SK-N-SH treated with all-trans-retinoic acid at 6 μM for 48 hours (cell line): ENCODE data around the gene ZPR1.

Experiments
- ATAC-seq: fragments of 200-7000 bp; cut with Tn5 transposase; 3 replicates; pipeline ENCODE4 v1.9.1; 2020; ENCODE audit warnings: mild to moderate bottlenecking, moderate library complexity
- CSDC2 ChIP-seq: fragments of 250-450 bp; sonication (Bioruptor Pico); IDR thresholded peaks from 2 replicates; pipeline ENCODE4 v1.5.0; 2020; ENCODE audit warnings: mild to moderate bottlenecking, moderate library complexity
- ESRRG ChIP-seq: fragments of 250-450 bp; sonication (Bioruptor Pico); IDR thresholded peaks from 2 replicates; pipeline ENCODE4 v1.6.1; 2021; ENCODE audit warnings: mild to moderate bottlenecking
- GLIS3 ChIP-seq: fragments of 250-450 bp; sonication (Bioruptor Pico); IDR thresholded peaks from 2 replicates; pipeline ENCODE4 v1.5.0; 2020; ENCODE audit warnings: mild to moderate bottlenecking, moderate library complexity
- ISL1 ChIP-seq: fragments of 250-450 bp; sonication (Bioruptor Pico); IDR thresholded peaks from 2 replicates; pipeline ENCODE4 v2.1.2; 2022; ENCODE audit warnings: mild to moderate bottlenecking, moderate library complexity
- OSR1 ChIP-seq: fragments of 250-450 bp; sonication (Bioruptor Pico); IDR thresholded peaks from 2 replicates; pipeline ENCODE4 v1.8.0; 2022; ENCODE audit warnings: moderate library complexity, mild to moderate bottlenecking, inconsistent platforms
- PPARA ChIP-seq: fragments of 250-450 bp; sonication (Bioruptor Pico); IDR thresholded peaks from 2 replicates; pipeline ENCODE4 v1.5.0; 2020; ENCODE audit warnings: mild to moderate bottlenecking, borderline replicate concordance
- RARB ChIP-seq: fragments of 250-450 bp; sonication (Bioruptor Pico); IDR thresholded peaks from 2 replicates; pipeline ENCODE4 v1.8.0; 2021; ENCODE audit warnings: mild to moderate bottlenecking, moderate library complexity
- SNAI2 ChIP-seq: fragments of 250-450 bp; sonication (Bioruptor Pico); IDR thresholded peaks from 2 replicates; pipeline ENCODE4 v1.5.0; 2020; ENCODE audit warnings: mild to moderate bottlenecking, moderate library complexity
- ZFP3 ChIP-seq: fragments of 250-450 bp; sonication (Bioruptor Pico); IDR thresholded peaks from 2 replicates; pipeline ENCODE4 v1.5.0; 2020; ENCODE audit warnings: mild to moderate bottlenecking, moderate library complexity
- ZNF565 ChIP-seq: fragments of 450-650 bp; formaldehyde crosslinking; conservative IDR thresholded peaks from 2 replicates; pipeline ENCODE4 v1.5.0; 2020; ENCODE audit warnings: low read depth, mild to moderate bottlenecking, moderate library complexity
- ZNF8 ChIP-seq: fragments of 450-650 bp; formaldehyde crosslinking; IDR thresholded peaks from 2 replicates; pipeline ENCODE4 v1.5.0; 2020; ENCODE audit warnings: mild to moderate bottlenecking, moderate library complexity
- TF ChIP-seq, protein P1 (sequence below): fragments of 250-450 bp; sonication (Bioruptor Pico); IDR thresholded peaks from 2 replicates; pipeline ENCODE4 v1.5.1; 2021; ENCODE audit warnings: mild to moderate bottlenecking, moderate library complexity
- TF ChIP-seq, protein P2 (sequence below): fragments of 250-450 bp; sonication (Bioruptor Pico); IDR thresholded peaks from 2 replicates; pipeline ENCODE4 v1.8.0; 2021; ENCODE audit warnings: low read depth, mild to moderate bottlenecking, moderate library complexity, borderline replicate concordance
- TF ChIP-seq, protein P3 (sequence below): fragments of 250-450 bp; sonication (Bioruptor Pico); IDR thresholded peaks from 2 replicates; pipeline ENCODE4 v1.8.0; 2020; ENCODE audit warnings: mild to moderate bottlenecking, moderate library complexity, borderline replicate concordance
- TF ChIP-seq, protein P4 (sequence below): fragments of 250-450 bp; sonication (Bioruptor Pico); IDR thresholded peaks from 2 replicates; pipeline ENCODE4 v1.5.1; 2020; ENCODE audit warnings: low read depth, mild to moderate bottlenecking, moderate library complexity
- TF ChIP-seq, protein P5 (sequence below): fragments of 250-450 bp; sonication (Bioruptor Pico); IDR thresholded peaks from 2 replicates; pipeline ENCODE4 v1.5.0; 2020; ENCODE audit warnings: mild to moderate bottlenecking, moderate library complexity

ZPR1 gene

DNA sequence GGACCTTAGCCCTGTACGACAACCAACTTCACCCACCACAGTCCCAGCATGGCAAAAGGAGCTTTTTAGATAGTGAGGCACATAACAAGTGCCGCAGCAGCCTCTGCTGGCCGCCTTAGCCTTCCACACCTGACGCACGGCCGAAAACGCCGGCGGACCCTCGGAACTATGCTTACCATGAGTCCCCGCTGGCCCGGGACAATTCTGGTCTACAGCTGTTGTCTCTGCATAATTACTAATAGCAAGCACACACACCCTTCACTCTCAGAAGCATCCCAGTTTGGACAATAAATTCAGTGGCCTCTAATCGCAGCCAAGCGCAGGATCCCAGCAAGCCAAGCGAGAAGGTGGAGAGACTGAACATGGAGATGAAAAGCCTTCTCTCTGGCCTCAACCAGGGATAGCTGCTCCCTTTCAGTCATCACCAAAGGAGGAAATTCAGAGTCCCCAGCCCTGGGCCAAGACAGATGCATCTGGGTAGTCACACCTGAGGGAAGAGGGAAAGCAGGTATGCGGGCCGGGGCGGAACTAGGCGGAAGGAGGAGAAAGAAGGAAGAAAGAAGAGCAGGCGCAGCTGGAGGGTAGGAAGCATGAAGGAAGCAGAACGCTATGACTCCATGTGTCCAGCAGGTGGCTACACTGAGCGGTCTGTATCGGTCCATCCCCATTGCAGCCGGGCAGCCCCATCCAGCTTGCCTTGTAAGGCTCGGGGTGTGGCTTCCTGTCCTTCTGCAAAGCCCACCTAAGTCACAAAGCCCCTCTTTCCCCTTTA is 55.4 kb downstream of the ZPR1 start:
- TF ChIP-seq, protein P1, sequence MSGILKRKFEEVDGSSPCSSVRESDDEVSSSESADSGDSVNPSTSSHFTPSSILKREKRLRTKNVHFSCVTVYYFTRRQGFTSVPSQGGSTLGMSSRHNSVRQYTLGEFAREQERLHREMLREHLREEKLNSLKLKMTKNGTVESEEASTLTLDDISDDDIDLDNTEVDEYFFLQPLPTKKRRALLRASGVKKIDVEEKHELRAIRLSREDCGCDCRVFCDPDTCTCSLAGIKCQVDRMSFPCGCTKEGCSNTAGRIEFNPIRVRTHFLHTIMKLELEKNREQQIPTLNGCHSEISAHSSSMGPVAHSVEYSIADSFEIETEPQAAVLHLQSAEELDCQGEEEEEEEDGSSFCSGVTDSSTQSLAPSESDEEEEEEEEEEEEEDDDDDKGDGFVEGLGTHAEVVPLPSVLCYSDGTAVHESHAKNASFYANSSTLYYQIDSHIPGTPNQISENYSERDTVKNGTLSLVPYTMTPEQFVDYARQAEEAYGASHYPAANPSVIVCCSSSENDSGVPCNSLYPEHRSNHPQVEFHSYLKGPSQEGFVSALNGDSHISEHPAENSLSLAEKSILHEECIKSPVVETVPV (CRISPR knock-in tag) = no peak
- TF ChIP-seq PPARA (CRISPR knock-in tag) (no peak), OSR1 (CRISPR knock-in tag) (no peak), ESRRG (no peak), ISL1 (CRISPR knock-in tag) (no peak)
- TF ChIP-seq, all 23 proteins: peak for 0
- ATAC-seq = peak; percentile 94

DNA sequence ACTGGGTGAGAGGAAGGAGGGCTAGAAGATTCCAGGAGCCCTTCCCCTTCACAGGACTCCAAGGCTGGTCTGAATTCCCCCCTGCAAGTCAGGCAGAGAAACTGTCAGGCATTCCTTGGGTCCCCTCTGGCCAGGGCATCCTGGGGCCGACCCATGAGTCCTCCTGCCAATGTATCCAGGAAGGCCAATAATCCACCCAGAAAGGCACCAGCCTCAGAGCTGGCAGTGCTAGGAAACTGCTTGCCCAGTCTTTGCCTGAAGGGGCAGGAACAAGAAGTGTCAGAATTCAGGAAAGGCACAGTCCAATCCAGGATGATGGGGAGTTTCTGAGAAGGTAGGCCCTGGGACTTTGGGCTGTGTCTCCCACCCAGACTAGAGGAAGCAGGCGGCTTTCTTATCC is 56.0 kb downstream of the ZPR1 start:
- ATAC-seq = no peak; the same call in 2 of the 3 replicates
- TF ChIP-seq PPARA (CRISPR knock-in tag) = no peak
- TF ChIP-seq, protein P1 (CRISPR knock-in tag) = no peak
- no peak for TF ChIP-seq ZNF8 (CRISPR knock-in tag)

DNA sequence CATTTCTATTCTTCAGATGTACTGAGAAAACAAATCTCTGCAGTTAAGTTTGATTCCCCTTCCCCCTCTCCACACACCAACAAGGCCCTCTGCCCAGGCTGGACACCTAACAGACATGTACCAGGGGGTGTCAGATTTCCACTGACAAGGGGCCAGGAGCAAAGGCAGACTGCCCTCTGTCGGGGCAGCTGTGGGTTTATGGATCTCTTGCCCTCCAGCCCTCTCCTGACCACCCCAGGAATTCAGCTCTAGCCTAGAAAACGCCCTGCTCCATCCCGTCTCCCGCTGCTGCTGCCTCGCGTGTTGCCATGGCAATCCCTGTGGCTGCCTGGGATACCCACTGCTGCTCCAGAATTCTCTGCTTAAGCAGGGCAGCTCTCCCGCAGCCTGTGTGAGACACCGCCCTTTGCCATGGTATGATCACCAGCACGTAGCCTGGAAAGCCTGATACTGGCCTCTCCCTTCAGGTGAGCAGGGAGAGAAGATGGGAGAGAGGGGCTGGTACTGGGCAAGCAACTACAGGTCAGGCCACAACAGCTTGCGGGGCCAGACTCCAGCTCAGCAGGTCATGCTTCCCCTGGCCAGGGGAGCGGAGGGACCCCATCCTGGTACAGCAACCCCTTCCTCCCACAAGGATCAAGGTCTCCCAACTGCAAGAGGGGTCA is 56.6 kb downstream of the ZPR1 start:
- TF ChIP-seq ZFP3 (CRISPR knock-in tag) = no peak
- TF ChIP-seq PPARA (CRISPR knock-in tag) = no peak
- TF ChIP-seq OSR1 (CRISPR knock-in tag) = no peak
- TF ChIP-seq, protein P2, sequence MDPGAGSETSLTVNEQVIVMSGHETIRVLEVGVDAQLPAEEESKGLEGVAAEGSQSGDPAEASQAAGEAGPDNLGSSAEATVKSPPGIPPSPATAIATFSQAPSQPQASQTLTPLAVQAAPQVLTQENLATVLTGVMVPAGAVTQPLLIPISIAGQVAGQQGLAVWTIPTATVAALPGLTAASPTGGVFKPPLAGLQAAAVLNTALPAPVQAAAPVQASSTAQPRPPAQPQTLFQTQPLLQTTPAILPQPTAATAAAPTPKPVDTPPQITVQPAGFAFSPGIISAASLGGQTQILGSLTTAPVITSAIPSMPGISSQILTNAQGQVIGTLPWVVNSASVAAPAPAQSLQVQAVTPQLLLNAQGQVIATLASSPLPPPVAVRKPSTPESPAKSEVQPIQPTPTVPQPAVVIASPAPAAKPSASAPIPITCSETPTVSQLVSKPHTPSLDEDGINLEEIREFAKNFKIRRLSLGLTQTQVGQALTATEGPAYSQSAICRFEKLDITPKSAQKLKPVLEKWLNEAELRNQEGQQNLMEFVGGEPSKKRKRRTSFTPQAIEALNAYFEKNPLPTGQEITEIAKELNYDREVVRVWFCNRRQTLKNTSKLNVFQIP (CRISPR knock-in tag) = no peak
- no peak for TF ChIP-seq ZNF8 (CRISPR knock-in tag)
- TF ChIP-seq, protein P3, sequence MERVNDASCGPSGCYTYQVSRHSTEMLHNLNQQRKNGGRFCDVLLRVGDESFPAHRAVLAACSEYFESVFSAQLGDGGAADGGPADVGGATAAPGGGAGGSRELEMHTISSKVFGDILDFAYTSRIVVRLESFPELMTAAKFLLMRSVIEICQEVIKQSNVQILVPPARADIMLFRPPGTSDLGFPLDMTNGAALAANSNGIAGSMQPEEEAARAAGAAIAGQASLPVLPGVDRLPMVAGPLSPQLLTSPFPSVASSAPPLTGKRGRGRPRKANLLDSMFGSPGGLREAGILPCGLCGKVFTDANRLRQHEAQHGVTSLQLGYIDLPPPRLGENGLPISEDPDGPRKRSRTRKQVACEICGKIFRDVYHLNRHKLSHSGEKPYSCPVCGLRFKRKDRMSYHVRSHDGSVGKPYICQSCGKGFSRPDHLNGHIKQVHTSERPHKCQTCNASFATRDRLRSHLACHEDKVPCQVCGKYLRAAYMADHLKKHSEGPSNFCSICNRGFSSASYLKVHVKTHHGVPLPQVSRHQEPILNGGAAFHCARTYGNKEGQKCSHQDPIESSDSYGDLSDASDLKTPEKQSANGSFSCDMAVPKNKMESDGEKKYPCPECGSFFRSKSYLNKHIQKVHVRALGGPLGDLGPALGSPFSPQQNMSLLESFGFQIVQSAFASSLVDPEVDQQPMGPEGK = no peak
- TF ChIP-seq ISL1 (CRISPR knock-in tag) = no peak
- TF ChIP-seq ESRRG = no peak
- TF ChIP-seq GLIS3 (CRISPR knock-in tag) = no peak
- TF ChIP-seq SNAI2 (CRISPR knock-in tag) = no peak
- TF ChIP-seq, protein P4, sequence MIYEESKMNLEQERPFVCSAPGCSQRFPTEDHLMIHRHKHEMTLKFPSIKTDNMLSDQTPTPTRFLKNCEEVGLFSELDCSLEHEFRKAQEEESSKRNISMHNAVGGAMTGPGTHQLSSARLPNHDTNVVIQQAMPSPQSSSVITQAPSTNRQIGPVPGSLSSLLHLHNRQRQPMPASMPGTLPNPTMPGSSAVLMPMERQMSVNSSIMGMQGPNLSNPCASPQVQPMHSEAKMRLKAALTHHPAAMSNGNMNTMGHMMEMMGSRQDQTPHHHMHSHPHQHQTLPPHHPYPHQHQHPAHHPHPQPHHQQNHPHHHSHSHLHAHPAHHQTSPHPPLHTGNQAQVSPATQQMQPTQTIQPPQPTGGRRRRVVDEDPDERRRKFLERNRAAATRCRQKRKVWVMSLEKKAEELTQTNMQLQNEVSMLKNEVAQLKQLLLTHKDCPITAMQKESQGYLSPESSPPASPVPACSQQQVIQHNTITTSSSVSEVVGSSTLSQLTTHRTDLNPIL (CRISPR knock-in tag) = no peak
- TF ChIP-seq, protein P5, sequence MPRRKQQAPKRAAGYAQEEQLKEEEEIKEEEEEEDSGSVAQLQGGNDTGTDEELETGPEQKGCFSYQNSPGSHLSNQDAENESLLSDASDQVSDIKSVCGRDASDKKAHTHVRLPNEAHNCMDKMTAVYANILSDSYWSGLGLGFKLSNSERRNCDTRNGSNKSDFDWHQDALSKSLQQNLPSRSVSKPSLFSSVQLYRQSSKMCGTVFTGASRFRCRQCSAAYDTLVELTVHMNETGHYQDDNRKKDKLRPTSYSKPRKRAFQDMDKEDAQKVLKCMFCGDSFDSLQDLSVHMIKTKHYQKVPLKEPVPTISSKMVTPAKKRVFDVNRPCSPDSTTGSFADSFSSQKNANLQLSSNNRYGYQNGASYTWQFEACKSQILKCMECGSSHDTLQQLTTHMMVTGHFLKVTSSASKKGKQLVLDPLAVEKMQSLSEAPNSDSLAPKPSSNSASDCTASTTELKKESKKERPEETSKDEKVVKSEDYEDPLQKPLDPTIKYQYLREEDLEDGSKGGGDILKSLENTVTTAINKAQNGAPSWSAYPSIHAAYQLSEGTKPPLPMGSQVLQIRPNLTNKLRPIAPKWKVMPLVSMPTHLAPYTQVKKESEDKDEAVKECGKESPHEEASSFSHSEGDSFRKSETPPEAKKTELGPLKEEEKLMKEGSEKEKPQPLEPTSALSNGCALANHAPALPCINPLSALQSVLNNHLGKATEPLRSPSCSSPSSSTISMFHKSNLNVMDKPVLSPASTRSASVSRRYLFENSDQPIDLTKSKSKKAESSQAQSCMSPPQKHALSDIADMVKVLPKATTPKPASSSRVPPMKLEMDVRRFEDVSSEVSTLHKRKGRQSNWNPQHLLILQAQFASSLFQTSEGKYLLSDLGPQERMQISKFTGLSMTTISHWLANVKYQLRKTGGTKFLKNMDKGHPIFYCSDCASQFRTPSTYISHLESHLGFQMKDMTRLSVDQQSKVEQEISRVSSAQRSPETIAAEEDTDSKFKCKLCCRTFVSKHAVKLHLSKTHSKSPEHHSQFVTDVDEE (CRISPR knock-in tag) = no peak
- no peak for TF ChIP-seq RARB (CRISPR knock-in tag)
- TF ChIP-seq CSDC2 (CRISPR knock-in tag) = no peak
- TF ChIP-seq ZNF565 (CRISPR knock-in tag) = no peak
- peak; percentile 51 for ATAC-seq
